Endodermal cell (in vitro differentiated cells): ENCODE data around the gene ACE. TPM values are rescaled to one million over a fixed set of nuclear protein-coding genes. Genes with fewer than 3 reads are reported as not detected.

ENCODE experiments used
- DNase-seq: peaks from one replicate; pipeline ENCODE4 v3.0.0-alpha.2; 2017
- H3K27ac ChIP-seq: 2 replicates; pipeline ENCODE4 v1.5.1; 2013; ENCODE audit warnings: mild to moderate bottlenecking, low read depth, low read length, moderate library complexity
- H3K27me3 ChIP-seq: 2 replicates; pipeline ENCODE4 v1.6.1; 2013; ENCODE audit warnings: mild to moderate bottlenecking, low read length, moderate library complexity; ENCODE audit not compliant: insufficient read depth, control insufficient read depth, poor library complexity, severe bottlenecking
- H3K36me3 ChIP-seq: 2 replicates; pipeline ENCODE4 v1.7.0; 2013; ENCODE audit warnings: mild to moderate bottlenecking, low read length, moderate library complexity; ENCODE audit not compliant: control insufficient read depth, insufficient read depth
- H3K4me1 ChIP-seq: one replicate; pipeline ENCODE4 v1.7.0; 2013; ENCODE audit warnings: low read length; ENCODE audit not compliant: control insufficient read depth, insufficient read depth
- H3K4me3 ChIP-seq: 2 replicates; pipeline ENCODE4 v1.5.1; 2013; ENCODE audit warnings: mild to moderate bottlenecking, low read length, moderate library complexity
- H3K9ac ChIP-seq: 2 replicates; pipeline ENCODE4 v1.6.1; 2013; ENCODE audit warnings: mild to moderate bottlenecking, low read length, moderate library complexity; ENCODE audit not compliant: poor library complexity, severe bottlenecking; ENCODE audit errors: extremely low read depth
- H3K9me3 ChIP-seq: 2 replicates; pipeline ENCODE4 v1.6.1; 2013; ENCODE audit warnings: mild to moderate bottlenecking, low read length, moderate library complexity; ENCODE audit not compliant: control insufficient read depth
- H3K27ac Mint-ChIP-seq: 2 replicates; pipeline ENCODE4 v1.8.0; 2020; ENCODE audit warnings: mixed read lengths
- H3K27me3 Mint-ChIP-seq: 2 replicates; pipeline ENCODE4 v1.8.0; 2021; ENCODE audit warnings: mild to moderate bottlenecking, mixed read lengths; ENCODE audit not compliant: insufficient read depth
- H3K36me3 Mint-ChIP-seq: 2 replicates; pipeline ENCODE4 v1.8.0; 2020; ENCODE audit warnings: low read depth, mixed read lengths
- H3K4me1 Mint-ChIP-seq: 2 replicates; pipeline ENCODE4 v1.8.0; 2020; ENCODE audit warnings: mixed read lengths
- H3K4me3 Mint-ChIP-seq: 2 replicates; pipeline ENCODE4 v1.8.0; 2020; ENCODE audit warnings: mild to moderate bottlenecking, moderate library complexity, mixed read lengths
- H3K9me3 Mint-ChIP-seq: 2 replicates; pipeline ENCODE4 v1.8.0; 2020; ENCODE audit warnings: mild to moderate bottlenecking, mixed read lengths
- WGBS, 2 experiments: methylation state at CpG; one replicate each; pipeline versions ENCODE4 v1.1.5 to v1.1.7; 2013; ENCODE audit warnings: missing lambda C conversion rate in 2 of 2, mixed read lengths in 1 of 2; ENCODE audit not compliant: insufficient coverage in 1 of 2, insufficient read length in 1 of 2; 5-methylcytosine and 5-hydroxymethylcytosine counted together
- total RNA-seq, 2 donors: library from RNA; stranded (reverse); fragmentation: NEBNext Ultra II Directional in 1 of 2; extraction: Animal tissue kit (Norgen Biotek cat#: 25700) in 1 of 2; gene quantifications; 2 replicates in 1 of 2; 3 replicates in 1 of 2; pipeline ENCODE4 v1.2.1, GENCODE V29; 2021
- TF ChIP-seq, protein P1 (sequence below): fragments of 200-600 bp; sonication (generic); conservative IDR thresholded peaks from 2 replicates; pipeline ENCODE4 v1.5.0; 2021; ENCODE audit warnings: antibody characterized with exemption, mild to moderate bottlenecking

The ACE gene
- total RNA-seq, 2 donors from 2014 or later: 4.6 to 12.5 TPM

DNA sequence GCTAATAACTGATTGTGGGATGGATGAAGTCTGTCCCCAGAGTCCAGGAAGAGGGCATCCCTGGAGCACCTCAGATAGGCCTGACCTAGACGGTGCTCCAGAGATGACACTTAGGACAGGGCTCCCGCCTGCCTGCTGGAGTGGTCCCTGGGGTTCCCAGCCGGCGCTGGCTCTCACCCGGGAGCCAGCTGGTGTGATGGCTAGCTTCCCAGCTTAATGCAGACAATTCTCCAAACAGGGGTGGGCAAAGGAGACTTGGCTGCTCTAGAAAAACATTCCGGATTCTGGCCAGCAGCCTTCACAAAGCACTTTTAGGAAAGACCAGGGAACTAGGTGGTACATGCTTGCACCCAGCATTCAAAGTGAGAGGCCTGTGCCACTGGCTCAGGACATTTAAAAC lies 18.6 kb downstream of the ACE start:
- Mint-ChIP-seq H3K9me3 (no peaks in the 10 kb centered on the region), H3K36me3 (no peaks in the 10 kb centered on the region), H3K27me3 (peaks cover 2% of the 10 kb centered on the region), H3K27ac (no peak overlapping the region), H3K4me3 (no peak overlapping the region), H3K4me1 (peaks cover 11% of the 10 kb centered on the region)
- Histone ChIP-seq H3K36me3 (no peaks in the 10 kb centered on the region), H3K27ac (no peak overlapping the region), H3K9me3 (no peaks in the 10 kb centered on the region), H3K4me3 (no peak overlapping the region), H3K27me3 (no peaks in the 10 kb centered on the region), H3K9ac (no peak overlapping the region), H3K4me1 (peaks cover 2% of the 10 kb centered on the region)
- TF ChIP-seq, protein P1, sequence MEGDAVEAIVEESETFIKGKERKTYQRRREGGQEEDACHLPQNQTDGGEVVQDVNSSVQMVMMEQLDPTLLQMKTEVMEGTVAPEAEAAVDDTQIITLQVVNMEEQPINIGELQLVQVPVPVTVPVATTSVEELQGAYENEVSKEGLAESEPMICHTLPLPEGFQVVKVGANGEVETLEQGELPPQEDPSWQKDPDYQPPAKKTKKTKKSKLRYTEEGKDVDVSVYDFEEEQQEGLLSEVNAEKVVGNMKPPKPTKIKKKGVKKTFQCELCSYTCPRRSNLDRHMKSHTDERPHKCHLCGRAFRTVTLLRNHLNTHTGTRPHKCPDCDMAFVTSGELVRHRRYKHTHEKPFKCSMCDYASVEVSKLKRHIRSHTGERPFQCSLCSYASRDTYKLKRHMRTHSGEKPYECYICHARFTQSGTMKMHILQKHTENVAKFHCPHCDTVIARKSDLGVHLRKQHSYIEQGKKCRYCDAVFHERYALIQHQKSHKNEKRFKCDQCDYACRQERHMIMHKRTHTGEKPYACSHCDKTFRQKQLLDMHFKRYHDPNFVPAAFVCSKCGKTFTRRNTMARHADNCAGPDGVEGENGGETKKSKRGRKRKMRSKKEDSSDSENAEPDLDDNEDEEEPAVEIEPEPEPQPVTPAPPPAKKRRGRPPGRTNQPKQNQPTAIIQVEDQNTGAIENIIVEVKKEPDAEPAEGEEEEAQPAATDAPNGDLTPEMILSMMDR: no peak
- no peak for DNase-seq
- 94% methylated on average over 6 of the region's 6 CpGs for WGBS, 2 experiments

DNA sequence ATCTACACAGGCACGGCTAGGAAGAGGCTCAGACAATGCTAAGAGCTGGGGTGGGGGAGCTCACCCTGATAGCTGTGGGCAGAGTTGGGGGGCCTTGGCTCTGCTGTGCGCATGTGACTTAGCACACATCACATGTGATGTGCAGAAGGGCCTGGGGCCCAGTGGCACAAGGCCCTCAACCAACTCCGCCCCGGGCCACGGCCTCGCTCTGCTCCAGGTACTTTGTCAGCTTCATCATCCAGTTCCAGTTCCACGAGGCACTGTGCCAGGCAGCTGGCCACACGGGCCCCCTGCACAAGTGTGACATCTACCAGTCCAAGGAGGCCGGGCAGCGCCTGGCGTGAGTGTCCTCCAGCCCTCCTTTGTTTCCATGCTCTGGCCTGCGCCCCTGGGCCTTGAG lies 19.3 kb downstream of the ACE start:
- no peaks in the 10 kb centered on the region for H3K36me3 ChIP-seq
- no peaks in the 10 kb centered on the region for H3K9me3 Mint-ChIP-seq
- peaks cover 7% of the 10 kb centered on the region for H3K27me3 ChIP-seq
- H3K9ac ChIP-seq: no peak overlapping the region
- no peaks in the 10 kb centered on the region for H3K9me3 ChIP-seq
- TF ChIP-seq, protein P1: no peak
- no peak overlapping the region for H3K27ac Mint-ChIP-seq
- peaks cover 6% of the 10 kb centered on the region for H3K27me3 Mint-ChIP-seq
- no peak overlapping the region for H3K4me3 Mint-ChIP-seq
- H3K4me1 Mint-ChIP-seq: peaks cover 11% of the 10 kb centered on the region
- H3K4me1 ChIP-seq: peaks cover 2% of the 10 kb centered on the region
- DNase-seq: no peak
- no peak overlapping the region for H3K4me3 ChIP-seq
- 90 to 93% methylated on average over 11 to 12 of the region's 12 CpGs for WGBS, 2 experiments
- H3K36me3 Mint-ChIP-seq: no peaks in the 10 kb centered on the region
- H3K27ac ChIP-seq: no peak overlapping the region

DNA sequence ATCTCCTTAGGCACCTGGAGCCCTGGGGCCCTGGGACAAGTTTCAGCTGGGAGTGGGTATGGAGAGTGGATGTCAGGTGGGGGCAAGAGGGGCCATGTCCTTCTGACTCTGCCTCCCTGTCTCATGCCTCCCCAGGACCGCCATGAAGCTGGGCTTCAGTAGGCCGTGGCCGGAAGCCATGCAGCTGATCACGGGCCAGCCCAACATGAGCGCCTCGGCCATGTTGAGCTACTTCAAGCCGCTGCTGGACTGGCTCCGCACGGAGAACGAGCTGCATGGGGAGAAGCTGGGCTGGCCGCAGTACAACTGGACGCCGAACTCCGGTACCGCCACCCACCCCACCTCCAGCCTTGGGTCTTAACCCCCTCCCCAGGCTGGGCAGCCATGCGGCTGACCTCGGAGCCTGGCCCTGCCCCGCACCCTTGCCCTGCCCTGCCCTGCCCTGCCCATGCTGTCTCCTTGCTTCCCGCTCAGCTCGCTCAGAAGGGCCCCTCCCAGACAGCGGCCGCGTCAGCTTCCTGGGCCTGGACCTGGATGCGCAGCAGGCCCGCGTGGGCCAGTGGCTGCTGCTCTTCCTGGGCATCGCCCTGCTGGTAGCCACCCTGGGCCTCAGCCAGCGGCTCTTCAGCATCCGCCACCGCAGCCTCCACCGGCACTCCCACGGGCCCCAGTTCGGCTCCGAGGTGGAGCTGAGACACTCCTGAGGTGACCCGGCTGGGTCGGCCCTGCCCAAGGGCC lies 20.0 kb downstream of the ACE start:
- Mint-ChIP-seq H3K36me3 (no peaks in the 10 kb centered on the region), H3K27me3 (peaks cover 11% of the 10 kb centered on the region), H3K9me3 (no peaks in the 10 kb centered on the region), H3K4me1 (peaks cover 11% of the 10 kb centered on the region), H3K27ac (no peak overlapping the region), H3K4me3 (no peak overlapping the region)
- Histone ChIP-seq H3K9me3 (no peaks in the 10 kb centered on the region), H3K4me1 (peaks cover 2% of the 10 kb centered on the region), H3K27ac (no peak overlapping the region), H3K27me3 (peaks cover 12% of the 10 kb centered on the region), H3K36me3 (no peaks in the 10 kb centered on the region), H3K9ac (no peak overlapping the region), H3K4me3 (no peak overlapping the region)
- DNase-seq: no peak
- TF ChIP-seq, protein P1: no peak
- WGBS, 2 experiments: 94 to 96% methylated on average over 25 to 36 of the region's 36 CpGs
